Prostate gland (tissue), 2 donors: Measurements from ENCODE around the gene SNED1. TPM values are rescaled to one million over a fixed set of nuclear protein-coding genes. Genes with fewer than 3 reads are reported as not detected.

Experiments
- DNase-seq: peaks from one replicate; pipeline ENCODE4 v3.0.0-alpha.2; 2019; ENCODE audit warnings: low spot score
- H3K27ac ChIP-seq, 2 donors: fragments of 200-600 bp; sonication (generic); 2 replicates each; pipeline ENCODE4 v1.5.1; 2017 to 2019
- H3K27me3 ChIP-seq: fragments of 200-600 bp; sonication (generic); replicated peaks from 2 replicates; pipeline ENCODE4 v1.5.1; 2019; ENCODE audit not compliant: insufficient read depth
- H3K36me3 ChIP-seq, 2 donors: fragments of 200-600 bp; sonication (generic); 1 replicate in 1 of 2; 2 replicates in 1 of 2; pipeline versions ENCODE4 v1.5.1 to v1.8.1; 2017 to 2019
- H3K4me1 ChIP-seq: fragments of 200-600 bp; sonication (generic); replicated peaks from 2 replicates; pipeline ENCODE4 v1.5.1; 2019
- H3K4me3 ChIP-seq, 2 donors: fragments of 200-600 bp; sonication (generic); 2 replicates each; pipeline ENCODE4 v1.5.1; 2017 to 2019
- H3K9me3 ChIP-seq: fragments of 200-600 bp; sonication (generic); 2 replicates; pipeline ENCODE4 v1.5.1; 2017
- CTCF ChIP-seq, 4 experiments: fragments of 200-600 bp in 2 of 4; fragments of 450-650 bp in 2 of 4; sonication (generic) in 2 of 4; IDR thresholded peaks; 1 replicate in 3 of 4; 2 replicates in 1 of 4; pipeline ENCODE4 v1.5.1; 2016 to 2019; ENCODE audit warnings: antibody characterized with exemption in 4 of 4, mild to moderate bottlenecking in 2 of 4, moderate library complexity in 2 of 4
- POLR2A ChIP-seq: fragments of 450-650 bp; IDR thresholded peaks from one replicate; pipeline ENCODE4 v1.6.1; 2016; ENCODE audit warnings: antibody characterized with exemption, mild to moderate bottlenecking
- POLR2AphosphoS5 ChIP-seq: sonication (generic); formaldehyde crosslinking; IDR thresholded peaks from one replicate; pipeline ENCODE4 v1.6.1; 2017; ENCODE audit warnings: antibody characterized with exemption
- WGBS: methylation state at CpG from one replicate; pipeline ENCODE4 v1.1.5; 2018; 5-methylcytosine and 5-hydroxymethylcytosine counted together
- intact Hi-C: fragments of 100-400 bp; cut with DNase I; formaldehyde crosslinking; loops from one replicate; pipeline ENCODE4 v1.14.2; 2022
- small RNA-seq, 2 donors: library from RNA; depleted of rRNA; stranded (forward); fragments of <200 nt; gene quantifications; one replicate each; pipeline ENCODE3, GENCODE V24; 2016
- total RNA-seq, 2 donors: library from RNA; depleted of rRNA; stranded (reverse); fragments of >200 nt; gene quantifications; one replicate each; pipeline ENCODE4 v1.1.0, GENCODE V29; 2016

The SNED1 gene
- total RNA-seq, 2 donors from 2014 or later, result 32.0 to 115 TPM

- WGBS, result 96% methylated on average over 10 of the region's 10 CpGs
- no peaks in the 10 kb centered on the region for H3K4me1 ChIP-seq
- H3K4me3 ChIP-seq, result no peak overlapping the region
- no peak overlapping the region for H3K27ac ChIP-seq
- peaks cover 0 to 4% of the 10 kb centered on the region in 2 donors for H3K36me3 ChIP-seq
- intact Hi-C loops, result no loop called here
- no peaks in the 10 kb centered on the region for H3K9me3 ChIP-seq
- DNase-seq, result no peak
- no peaks in the 10 kb centered on the region for H3K27me3 ChIP-seq
- no peak for TF ChIP-seq POLR2A
- no peak for TF ChIP-seq POLR2AphosphoS5
- no peak for TF ChIP-seq CTCF (IDR thresholded peaks at IDR 0.05)
Measured at GRCh38 chr2:241140445-241140840, 142.0 kb downstream of the SNED1 start.

GRCh38 chr2:241141214-241141770, 142.9 kb downstream of the SNED1 start:
- 94% methylated on average over 14 of the region's 14 CpGs for WGBS
- H3K27me3 ChIP-seq, result no peaks in the 10 kb centered on the region
- no peaks in the 10 kb centered on the region for H3K9me3 ChIP-seq
- no peak for DNase-seq
- TF ChIP-seq POLR2AphosphoS5, result no peak
- TF ChIP-seq POLR2A, result no peak
- no peak for TF ChIP-seq CTCF (IDR thresholded peaks at IDR 0.05)
- H3K4me3 ChIP-seq, result no peak overlapping the region
- no peaks in the 10 kb centered on the region for H3K4me1 ChIP-seq
- intact Hi-C loops, result no loop called here
- H3K27ac ChIP-seq, result no peak overlapping the region
- H3K36me3 ChIP-seq, result peaks cover 0 to 4% of the 10 kb centered on the region in 2 donors

GRCh38 chr2:241142063-241142462, 143.6 kb downstream of the SNED1 start:
- intact Hi-C loops, result no loop called here
- Histone ChIP-seq H3K9me3 (no peaks in the 10 kb centered on the region), H3K36me3 (no peaks in the 10 kb centered on the region), H3K27ac (no peak overlapping the region), H3K4me1 (no peaks in the 10 kb centered on the region), H3K4me3 (no peak overlapping the region), H3K27me3 (no peaks in the 10 kb centered on the region)
- WGBS, result 98% methylated on average over 6 of the region's 6 CpGs
- TF ChIP-seq POLR2A, result no peak
- TF ChIP-seq POLR2AphosphoS5, result no peak
- TF ChIP-seq CTCF (IDR thresholded peaks at IDR 0.05), result no peak
- no peak for DNase-seq

GRCh38 chr2:241142593-241142992, 144.2 kb downstream of the SNED1 start:
- intact Hi-C loops, result no loop called here
- 93% methylated on average over 9 of the region's 9 CpGs for WGBS
- H3K36me3 ChIP-seq, result no peaks in the 10 kb centered on the region

More at GRCh38 chr2:241142593-241142992, 144.2 kb downstream of the SNED1 start:
- Histone ChIP-seq H3K27ac (no peak overlapping the region), H3K4me3 (no peak overlapping the region), H3K4me1 (no peaks in the 10 kb centered on the region), H3K9me3 (no peaks in the 10 kb centered on the region), H3K27me3 (no peaks in the 10 kb centered on the region)
- no peak for TF ChIP-seq POLR2A
- no peak for DNase-seq

Small RNA genes lying within 50 kb of the gene (small RNA-seq; reads per million reads assigned to genes)
- 0 reads per million in 2 donors for gene AC005237.2

Other genes with a start within 250 kb of the SNED1 start
- gene KIF1A, start 178.4 kb upstream of the SNED1 start, total RNA-seq, result 10 to 100 TPM; 18.9 to 55.8 TPM
- gene AGXT, start 129.8 kb upstream of the SNED1 start, total RNA-seq, result not detected
- 1 to 10 TPM; 1.1 to 3.5 TPM for gene MAB21L4, start 102.5 kb upstream of the SNED1 start, total RNA-seq
- gene CROCC2, start 92.3 kb upstream of the SNED1 start, total RNA-seq, result under 1 TPM in 1 of 2 donors, not detected in 1; 0.23 TPM
- 10 to 100 TPM; 91.3 to 98.5 TPM for gene MTERF4, start 103.7 kb downstream of the SNED1 start, total RNA-seq
- 100 to 1,000 TPM in 1 of 2 donors, 10 to 100 TPM in 1; 49.2 to 200 TPM for gene PASK, start 150.9 kb downstream of the SNED1 start, total RNA-seq
- 10 to 100 TPM; 50.0 to 91.3 TPM for gene PPP1R7, start 151.8 kb downstream of the SNED1 start, total RNA-seq
- 100 to 1,000 TPM; 140 to 187 TPM for gene ANO7, start 190.1 kb downstream of the SNED1 start, total RNA-seq